Fibroblast of peridontal ligament (primary cell): ENCODE data around the gene NRARP.
A peak's percentile ranks its signal among the peaks of the same experiment; 100 is the strongest.

Experiments used
- DNase-seq: peaks from one replicate; pipeline ENCODE4 v3.0.0-alpha.2; 2010; ENCODE audit errors: extremely low read depth

Gene NRARP

GRCh38 chr9:137297966-137298365 is 4.1 kb downstream of the NRARP start:
- DNase-seq = no peak

- DNase-seq = no peak
Observed at GRCh38 chr9:137296670-137297664, 5.1 kb downstream of the NRARP start.

GRCh38 chr9:137295849-137296669 is 6.0 kb downstream of the NRARP start:
- DNase-seq = no peak

- no peak for DNase-seq
Observed at GRCh38 chr9:137295238-137295811, 6.7 kb downstream of the NRARP start.

- peak; percentile 20 for DNase-seq
Observed at GRCh38 chr9:137294681-137295237, 7.3 kb downstream of the NRARP start.

- DNase-seq = peak; percentile 25
Observed at GRCh38 chr9:137294091-137294680, 7.9 kb downstream of the NRARP start.

- DNase-seq = no peak
Observed at GRCh38 chr9:137293482-137294090, 8.5 kb downstream of the NRARP start.

- no peak for DNase-seq
Observed at GRCh38 chr9:137293094-137293481, 9.0 kb downstream of the NRARP start.

GRCh38 chr9:137286975-137287383 is 15.1 kb downstream of the NRARP start:
- peak; percentile 26 for DNase-seq

GRCh38 chr9:137281345-137282116 is 20.5 kb downstream of the NRARP start:
- no peak for DNase-seq

- no peak for DNase-seq
Observed at GRCh38 chr9:137280474-137281344, 21.4 kb downstream of the NRARP start.

GRCh38 chr9:137279741-137280473 is 22.2 kb downstream of the NRARP start:
- DNase-seq = no peak

- no peak for DNase-seq
Observed at GRCh38 chr9:137278721-137279711, 23.1 kb downstream of the NRARP start.

GRCh38 chr9:137278061-137278701 is 23.9 kb downstream of the NRARP start:
- no peak for DNase-seq

- no peak for DNase-seq
Observed at GRCh38 chr9:137277329-137278041, 24.6 kb downstream of the NRARP start, which contains the start of gene TOR4A. Gene TOR4A (plus strand): TSS chr9:137277726. CDS start chr9:137278690, 964 bp downstream.
